GM23248 (cell line): Measurements from ENCODE around the gene YWHAB.

Experiments
- EZH2 ChIP-seq: fragments of 200-600 bp; sonication (generic); IDR thresholded peaks from 2 replicates; pipeline ENCODE4 v1.6.1; 2018; ENCODE audit warnings: antibody characterized with exemption, mild to moderate bottlenecking; ENCODE audit not compliant: insufficient read depth, poor library complexity, severe bottlenecking
- EZH2phosphoT487 ChIP-seq: fragments of 200-600 bp; sonication (generic); IDR thresholded peaks from 2 replicates; pipeline ENCODE4 v1.6.1; 2018; ENCODE audit warnings: antibody characterized with exemption, moderate library complexity, mild to moderate bottlenecking, low read depth; ENCODE audit not compliant: insufficient read depth

GRCh38 chr20:44924541-44924940, 39.0 kb downstream of the YWHAB start:
- TF ChIP-seq EZH2 (no peak), EZH2phosphoT487 (no peak)
